PFSK-1 (cell line): ENCODE measurements around the gene SYNGR1.

Source experiments
- POLR2AphosphoS5 ChIP-seq: IDR thresholded peaks from 2 replicates; pipeline ENCODE4 v1.6.1; 2012; ENCODE audit warnings: low read depth, mild to moderate bottlenecking, control low read depth, low read length, moderate library complexity
- REST ChIP-seq, 2 experiments: IDR thresholded peaks; 2 replicates each; pipeline versions ENCODE4 v1.6.1 to v1.8.0; 2011 to 2012; ENCODE audit warnings: low read depth in 2 of 2, low read length in 2 of 2, control low read depth in 1 of 2, inconsistent platforms in 1 of 2, mild to moderate bottlenecking in 1 of 2, moderate library complexity in 1 of 2; ENCODE audit not compliant: insufficient read depth in 1 of 2

GRCh38 chr22:39382410-39382809 is 32.6 kb downstream of the SYNGR1 start:
- TF ChIP-seq REST (IDR thresholded peaks at IDR 0.05; ENCODE audit: insufficient read depth in 1 of 2, low read depth in 2 of 2, low read length in 2 of 2) = no peak
- TF ChIP-seq POLR2AphosphoS5 = no peak
